GM19238 (cell line): ENCODE measurements around the gene PLK5.
A peak's percentile ranks its signal among the peaks of the same experiment; 100 is the strongest.

Source experiments
- DNase-seq: peaks from one replicate; pipeline ENCODE4 v3.0.0; 2011; ENCODE audit warnings: low spot score; ENCODE audit not compliant: insufficient read length

Gene PLK5

DNA sequence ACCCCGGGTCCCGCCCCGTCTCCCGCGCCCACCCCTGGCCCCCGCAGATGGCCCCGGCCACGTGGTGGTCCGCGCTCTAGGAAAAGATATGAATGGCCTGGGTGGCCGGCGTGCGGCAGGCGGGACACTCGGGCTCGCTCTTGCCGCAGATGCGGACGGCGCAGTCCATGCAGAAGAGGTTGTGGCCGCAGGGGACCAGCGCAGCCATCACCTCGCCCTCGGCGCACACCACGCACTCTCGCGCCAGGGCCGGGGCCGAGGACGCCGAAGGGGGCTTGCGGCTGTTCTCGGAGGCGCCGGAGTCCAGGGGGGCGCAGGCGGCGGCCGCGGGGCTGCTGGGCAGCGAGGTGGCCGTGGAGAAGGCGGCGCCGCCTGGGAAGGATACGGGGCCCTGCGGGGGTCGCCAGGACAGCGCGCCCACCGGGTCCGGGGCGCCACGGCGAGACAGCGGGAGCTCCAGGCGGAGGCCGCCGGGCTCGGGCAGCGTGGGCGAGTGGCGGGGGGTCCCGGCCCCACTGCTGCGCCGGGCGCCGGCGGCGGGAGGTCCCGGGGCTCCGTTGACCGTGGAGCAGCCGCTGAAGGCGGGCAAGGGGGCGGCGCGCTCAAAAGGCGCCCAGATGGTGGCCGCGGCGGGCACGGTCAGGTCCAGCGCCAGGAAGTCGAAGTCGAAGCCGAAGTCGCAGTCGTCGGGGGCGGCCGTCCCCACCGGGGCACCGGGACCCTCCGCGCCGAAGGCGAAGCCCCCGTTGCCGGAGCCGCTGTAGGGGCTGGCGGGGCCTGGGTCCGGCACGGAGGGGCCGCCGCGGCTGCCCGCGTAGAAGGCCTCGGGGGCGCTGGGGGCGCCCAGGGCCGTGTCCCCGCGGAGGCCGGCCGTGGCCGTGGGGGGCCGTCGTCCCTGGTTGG lies 31.9 kb downstream of the PLK5 start:
- no peak for DNase-seq

DNA sequence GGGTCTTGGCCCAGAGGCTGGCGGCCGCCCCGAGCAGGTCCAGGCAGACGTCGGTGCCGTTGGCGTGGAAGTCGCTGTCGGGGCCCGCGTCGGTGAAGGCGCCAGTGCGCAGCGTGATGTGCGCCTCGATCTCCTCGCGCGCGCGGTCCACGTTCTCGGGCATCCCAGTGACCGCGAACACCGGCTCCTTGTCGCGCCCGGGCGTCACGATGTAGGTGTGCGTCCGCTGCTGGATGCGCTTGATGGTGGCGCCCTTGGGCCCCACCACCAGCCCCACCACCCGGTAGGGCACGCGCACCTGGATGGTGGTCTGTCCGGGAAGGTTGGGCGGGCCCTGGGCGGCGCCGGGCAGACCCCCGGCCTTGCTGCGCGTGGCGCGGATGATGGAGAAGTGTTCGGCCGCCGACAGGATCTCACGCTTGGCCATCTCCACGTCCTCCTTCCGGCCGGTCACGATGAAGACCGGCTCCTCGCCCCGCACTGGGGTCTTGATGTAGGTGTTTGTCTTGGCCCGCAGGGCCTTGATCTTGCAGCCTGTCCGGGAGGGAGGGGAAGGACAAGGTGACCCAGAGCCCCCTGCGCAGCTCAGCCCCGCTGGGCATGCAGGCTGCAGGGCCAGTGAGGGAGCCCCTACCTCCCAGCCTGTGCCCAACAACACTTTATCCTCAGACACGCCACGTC lies 32.7 kb downstream of the PLK5 start:
- no peak for DNase-seq

DNA sequence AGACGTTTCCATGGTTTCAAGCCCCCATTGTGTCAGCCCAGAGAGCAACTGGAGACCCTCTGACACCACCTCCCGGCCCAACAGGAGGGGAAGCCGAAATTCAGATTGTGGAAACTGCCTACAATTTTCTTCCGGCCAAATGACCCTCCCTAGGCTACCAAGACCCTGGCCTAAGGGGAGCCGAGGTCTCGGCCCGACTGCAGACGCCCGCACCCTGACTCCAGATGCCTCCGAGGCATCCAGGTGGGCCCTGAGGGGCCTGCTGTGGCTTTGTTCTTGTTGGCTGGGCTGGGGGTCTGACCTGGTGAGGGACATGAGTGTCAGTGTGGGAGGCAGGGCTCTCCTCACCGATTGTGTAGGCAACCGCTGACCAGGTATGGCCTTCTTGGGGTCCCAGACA lies 34.7 kb downstream of the PLK5 start:
- DNase-seq: no peak

DNA sequence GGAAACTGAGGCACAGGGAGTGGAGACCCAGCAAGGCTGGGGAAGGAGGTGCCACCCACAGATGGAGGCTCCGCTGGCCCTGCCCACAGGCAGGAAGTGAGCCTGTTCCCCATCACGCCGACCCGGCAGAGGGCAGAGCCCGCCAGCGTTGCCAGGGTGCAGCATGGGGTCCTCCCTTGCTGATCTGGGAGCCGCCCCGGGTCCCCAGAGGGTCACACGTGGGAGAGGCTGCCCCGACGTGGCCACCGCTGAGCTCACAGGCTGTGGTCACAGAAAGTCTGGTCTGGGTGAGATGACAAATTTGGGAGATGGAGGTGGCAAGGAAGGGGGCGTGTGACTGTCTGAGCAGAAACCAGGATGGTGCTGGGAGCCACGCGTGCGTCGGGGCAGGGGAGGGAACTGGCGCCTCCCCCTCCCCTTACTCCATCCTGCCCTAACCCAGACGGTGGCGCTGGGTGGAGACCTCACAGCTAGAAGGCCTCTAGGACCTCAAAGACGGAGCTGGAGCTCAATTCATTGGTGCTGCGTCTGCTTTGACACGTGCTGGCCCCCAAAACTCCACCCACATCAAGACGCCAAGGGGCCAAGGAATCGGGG lies 36.5 kb downstream of the PLK5 start:
- no peak for DNase-seq

DNA sequence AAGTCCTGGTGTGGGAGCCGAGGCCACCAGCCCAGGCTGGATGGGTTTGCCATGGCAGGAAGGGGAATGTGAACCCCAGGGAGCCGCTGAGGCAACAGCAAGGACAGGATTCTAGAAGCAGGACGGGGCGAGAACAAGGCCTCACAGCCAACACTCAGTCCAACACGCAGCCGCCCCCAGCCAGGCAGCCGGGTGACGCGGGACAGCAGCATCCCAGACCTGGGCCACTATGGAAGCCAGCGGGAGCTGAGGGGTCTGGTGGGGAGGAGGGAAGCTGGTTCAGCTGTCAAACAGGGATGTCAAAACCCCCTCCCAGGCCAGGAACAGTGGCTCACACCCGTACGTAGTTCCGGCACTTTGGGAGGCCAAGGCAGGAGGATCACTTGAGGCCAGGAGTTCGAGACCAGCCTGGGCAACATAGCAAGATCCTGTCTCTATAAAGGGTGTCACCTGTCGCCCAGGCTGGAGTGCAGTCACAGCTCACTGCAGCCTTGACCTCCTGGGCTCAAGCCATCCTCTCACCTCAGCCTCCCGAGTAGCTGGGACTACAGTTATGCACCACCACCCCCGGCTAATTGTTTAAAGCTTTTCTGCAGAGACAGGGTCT lies 37.5 kb downstream of the PLK5 start:
- no peak for DNase-seq

DNA sequence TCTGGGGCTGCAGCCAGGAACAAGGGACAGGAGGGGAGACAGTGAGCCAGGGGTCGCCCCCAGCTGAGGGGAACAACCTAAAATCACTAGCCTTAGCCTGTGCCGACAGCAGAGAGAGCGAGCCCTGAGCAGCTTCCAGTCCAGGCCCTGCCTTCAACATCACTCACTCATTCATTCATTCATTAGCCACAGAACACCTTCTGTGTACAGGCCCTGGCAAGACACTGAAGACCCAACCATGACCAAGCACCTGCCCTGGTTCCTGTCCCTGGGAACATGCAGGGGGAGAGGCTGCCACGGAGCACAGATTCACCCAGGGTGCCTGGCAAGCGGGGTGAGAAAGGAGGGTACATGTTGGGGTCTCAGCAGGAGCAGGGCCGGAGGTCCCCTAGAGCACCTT lies 39.4 kb downstream of the PLK5 start:
- no peak for DNase-seq

DNA sequence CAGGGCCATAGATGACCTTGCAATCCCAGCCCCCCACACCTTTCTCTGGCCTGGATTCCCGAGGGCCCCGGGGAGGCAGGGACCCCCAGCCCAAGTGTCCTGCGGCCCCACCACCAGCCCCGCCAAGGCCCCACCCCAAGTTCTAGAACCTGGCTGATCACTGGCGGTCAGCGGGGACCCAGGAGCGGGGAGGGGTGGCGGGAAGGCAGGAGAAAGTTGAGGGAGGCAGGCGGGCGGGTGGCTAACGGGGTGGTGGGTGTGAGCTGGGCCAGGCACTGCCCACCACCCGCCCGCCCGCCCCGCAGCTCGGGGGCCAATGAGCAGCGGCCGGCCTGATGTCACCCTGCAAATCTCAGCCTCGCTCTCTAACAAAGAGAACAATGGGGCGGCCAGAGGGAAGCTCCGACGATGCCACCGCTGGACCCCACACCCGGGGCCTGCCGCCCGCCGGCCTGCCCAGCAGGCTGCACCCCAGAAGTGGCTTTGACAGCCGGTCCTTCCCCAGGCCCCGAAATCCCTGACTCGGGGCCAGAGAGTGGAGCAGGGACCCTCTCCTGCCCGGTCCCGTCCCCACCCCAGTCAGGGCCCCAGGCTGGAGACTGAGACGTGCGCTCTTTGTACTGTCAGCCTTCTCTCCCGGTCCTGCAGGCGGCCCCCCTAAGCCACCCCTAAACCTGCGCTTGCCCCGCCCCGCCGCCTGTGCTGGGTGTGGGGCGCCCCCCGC lies 42.7 kb downstream of the PLK5 start:
- no peak for DNase-seq

DNA sequence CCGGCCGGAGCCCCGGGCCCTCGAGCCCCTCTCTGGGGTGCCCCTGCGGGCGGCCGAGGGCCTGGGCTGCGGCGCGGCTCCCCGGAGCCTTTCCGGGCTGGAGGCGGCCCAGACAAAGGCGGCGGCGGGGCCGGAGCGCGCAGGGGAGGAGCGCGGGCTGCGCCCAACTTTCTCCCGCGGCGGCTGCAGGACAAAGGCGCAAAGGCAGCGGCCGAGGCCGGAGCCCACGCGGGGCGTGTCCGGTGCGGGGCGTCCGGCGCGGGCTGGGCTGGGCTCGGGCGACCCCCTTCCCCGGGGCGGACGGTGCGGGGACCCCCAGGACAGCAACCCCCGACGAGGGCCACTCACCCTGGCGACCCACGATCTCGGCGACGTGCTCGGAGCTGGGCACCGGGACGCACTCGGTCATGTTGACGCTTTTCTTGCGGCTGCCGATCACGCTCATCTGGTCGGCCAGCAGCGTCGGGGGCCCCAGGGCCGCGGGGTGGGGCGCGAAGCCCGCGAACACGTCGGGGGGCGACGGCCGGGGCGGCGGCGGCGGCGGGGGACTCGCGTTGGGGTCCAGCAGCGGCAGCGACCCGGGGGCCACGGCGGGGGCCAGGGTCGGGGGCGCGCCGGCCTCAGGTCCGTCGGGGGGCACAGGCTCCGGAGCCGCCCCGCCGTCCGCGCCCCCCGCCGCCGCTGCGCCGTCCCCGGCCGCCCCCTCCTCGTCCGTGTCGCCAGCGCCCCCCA lies 43.4 kb downstream of the PLK5 start:
- no peak for DNase-seq

DNA sequence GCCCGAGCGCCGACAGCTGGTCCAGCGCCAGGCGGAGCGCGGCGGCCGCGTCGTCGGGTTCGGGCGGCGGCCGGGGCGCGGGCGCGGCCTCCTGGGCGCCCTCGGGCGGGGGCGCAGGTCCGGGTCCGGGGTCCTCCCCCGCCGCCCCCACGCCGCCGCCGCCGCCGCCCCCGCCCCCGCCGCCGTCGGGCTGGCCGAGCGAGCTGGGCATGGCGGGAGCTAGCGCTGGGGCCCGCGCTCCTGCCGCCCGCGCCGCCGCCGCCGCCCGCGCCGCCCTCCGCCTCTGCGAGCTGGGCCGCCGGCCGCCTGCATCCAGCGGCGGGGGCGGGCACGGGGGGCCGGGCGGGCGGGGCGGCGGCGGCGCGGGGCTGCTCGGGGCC lies 44.0 kb downstream of the PLK5 start:
- peak; percentile 54 for DNase-seq

DNA sequence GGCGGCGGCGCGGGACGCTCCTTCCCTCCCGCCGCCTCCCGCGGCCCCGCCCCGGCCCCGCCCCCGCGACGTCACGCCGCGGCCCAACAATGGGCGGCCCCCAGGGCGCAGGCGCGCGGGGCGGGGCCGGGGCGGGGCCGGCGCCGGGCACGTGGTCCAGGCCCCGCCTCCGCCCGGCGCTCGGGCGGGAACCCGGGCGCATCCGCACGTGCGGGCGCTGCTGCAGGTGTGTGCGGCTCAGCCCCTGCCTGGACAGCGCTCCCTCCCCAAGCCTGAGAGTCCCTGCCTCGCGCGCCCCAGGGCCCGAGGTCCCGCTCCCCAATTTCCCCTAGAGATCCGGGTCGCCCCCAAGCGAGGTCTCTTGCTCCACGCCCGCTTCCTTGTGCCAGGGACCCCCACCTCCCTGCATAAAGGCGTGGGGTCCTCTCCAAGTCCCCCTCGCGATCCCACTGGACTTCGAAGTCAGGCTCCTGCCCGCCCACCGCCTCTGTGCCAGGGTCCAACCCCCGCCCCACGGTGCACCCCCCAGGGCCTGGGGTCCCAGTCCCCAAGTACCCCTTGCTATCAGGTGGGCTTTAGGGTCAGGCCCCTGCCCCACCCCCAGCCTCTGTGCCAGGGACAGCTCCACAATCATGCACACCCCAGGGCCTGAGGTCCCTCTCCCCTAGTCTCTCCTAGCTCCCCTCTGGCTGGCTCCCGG lies 44.6 kb downstream of the PLK5 start, which contains the start of gene MEX3D:
Gene MEX3D, minus strand, starts transcription at position 6 of the 700 bp plus-strand sequence. CDS start 267 bp downstream, outside the sequence.
- peak; percentile 98 for DNase-seq

DNA sequence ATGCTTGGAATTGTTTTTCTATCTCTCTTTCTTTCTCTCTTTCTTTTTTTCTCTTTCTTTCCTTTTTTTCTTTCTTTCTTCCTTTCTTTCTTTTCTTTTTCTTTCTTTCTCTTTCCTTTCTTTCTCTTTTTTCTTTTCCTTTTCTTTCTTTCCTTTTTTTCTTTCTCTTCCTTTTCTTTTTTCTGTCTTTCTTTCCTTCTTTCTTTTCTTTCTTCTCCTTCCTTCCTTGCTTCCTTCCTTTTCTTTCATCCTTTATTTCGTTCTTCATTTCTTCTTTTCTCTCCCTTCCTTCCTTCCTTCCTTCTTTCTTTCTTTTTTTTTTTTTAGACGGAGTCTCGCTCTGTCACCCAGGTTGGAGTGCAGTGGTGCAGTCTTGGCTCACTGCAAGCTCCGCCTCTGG lies 46.1 kb downstream of the PLK5 start:
- DNase-seq: no peak

DNA sequence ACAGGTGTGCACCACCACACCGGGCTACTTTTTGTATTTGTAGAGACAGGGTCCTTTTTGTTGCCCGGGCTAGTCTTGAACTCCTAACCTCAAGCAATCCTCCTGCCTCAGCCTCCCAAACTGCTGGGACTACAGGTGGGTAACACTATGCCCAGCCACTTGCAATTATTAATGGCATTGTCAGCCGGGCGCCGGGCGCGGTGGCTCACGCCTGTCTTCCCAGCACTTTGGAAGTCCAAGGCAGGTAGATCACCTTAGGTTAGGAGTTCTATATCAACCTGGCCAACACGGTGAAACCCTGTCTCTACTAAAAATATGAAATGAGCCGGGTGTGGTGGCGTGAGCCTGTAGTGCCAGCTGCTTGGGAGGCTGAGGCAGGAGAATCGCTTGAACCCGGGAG lies 47.0 kb downstream of the PLK5 start:
- DNase-seq: no peak

DNA sequence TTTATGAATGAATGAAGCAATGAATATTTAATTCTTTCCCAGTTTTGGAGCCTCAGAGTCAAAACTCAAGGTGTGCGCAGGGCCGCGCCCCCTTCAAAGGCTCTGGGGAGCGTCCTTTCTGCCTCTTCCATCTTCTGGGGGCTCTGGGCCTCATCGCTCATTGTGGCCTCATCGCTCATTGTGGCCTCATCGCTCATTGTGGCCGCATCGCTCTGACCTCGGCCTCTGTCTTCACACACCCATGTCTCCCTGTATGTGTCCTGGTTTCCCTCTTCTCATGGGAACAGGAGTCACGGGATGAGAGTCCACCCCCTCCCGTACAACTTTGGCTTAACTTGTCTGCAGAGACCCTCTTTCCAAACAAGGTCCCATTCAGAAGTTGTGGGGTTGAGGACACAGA lies 47.5 kb downstream of the PLK5 start:
- DNase-seq: no peak

DNA sequence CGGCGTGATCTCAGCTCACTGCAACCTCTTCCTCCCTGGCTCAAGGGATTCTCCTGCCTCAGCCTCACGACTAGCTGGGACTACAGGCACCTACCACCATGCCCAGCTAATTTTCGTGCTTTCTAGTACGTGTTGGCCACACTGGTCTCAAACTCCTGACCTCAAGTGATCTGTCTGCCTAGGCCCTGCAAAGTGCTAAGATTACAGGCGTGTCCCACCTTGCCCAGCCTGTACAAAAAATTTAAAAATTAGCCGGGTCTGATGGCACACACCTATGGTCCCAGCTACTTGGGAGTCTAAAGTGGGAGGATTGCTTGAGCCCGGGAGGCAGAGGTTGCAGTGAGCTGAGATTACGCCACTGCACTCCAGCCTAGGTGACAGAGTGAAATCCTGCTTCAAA lies 48.9 kb downstream of the PLK5 start:
- no peak for DNase-seq

DNA sequence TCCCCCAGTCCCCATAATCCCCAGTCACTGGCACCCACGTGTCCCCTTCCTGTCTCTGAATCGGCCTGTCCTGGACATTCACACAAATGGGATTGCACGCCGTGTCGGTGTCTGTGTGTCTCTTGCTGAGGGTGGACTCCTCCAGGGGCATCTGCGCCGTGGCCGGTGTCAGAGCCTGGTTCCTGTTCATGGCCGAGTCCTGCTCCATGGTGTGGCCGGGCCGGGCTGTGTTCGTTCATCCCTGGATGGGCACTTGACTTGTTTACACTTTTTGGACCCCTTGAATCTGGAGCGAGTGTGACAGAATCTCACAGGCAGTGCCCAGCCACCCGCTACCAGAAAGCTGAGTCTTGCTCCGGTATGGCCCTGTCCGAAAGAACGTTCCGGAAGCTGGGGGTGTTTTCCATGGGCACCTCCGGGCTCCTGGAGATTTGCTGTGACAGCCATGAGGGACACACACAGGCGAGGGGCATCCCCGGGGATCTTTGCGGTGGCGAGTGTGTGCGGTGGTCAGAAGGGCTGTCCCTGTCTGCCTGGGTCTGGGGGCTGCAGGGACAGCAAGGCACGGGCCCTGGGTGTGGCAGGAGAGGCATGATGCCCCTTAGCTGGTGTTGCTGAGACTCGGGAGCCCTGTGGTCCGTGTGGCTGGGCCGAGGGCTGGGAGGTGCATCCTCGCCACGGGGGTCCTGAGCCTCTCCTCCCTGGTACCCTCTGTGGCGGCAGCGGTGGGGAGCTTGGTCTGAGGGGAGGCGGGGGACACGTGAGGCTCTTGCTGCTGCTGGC lies 50.7 kb downstream of the PLK5 start:
- no peak for DNase-seq

DNA sequence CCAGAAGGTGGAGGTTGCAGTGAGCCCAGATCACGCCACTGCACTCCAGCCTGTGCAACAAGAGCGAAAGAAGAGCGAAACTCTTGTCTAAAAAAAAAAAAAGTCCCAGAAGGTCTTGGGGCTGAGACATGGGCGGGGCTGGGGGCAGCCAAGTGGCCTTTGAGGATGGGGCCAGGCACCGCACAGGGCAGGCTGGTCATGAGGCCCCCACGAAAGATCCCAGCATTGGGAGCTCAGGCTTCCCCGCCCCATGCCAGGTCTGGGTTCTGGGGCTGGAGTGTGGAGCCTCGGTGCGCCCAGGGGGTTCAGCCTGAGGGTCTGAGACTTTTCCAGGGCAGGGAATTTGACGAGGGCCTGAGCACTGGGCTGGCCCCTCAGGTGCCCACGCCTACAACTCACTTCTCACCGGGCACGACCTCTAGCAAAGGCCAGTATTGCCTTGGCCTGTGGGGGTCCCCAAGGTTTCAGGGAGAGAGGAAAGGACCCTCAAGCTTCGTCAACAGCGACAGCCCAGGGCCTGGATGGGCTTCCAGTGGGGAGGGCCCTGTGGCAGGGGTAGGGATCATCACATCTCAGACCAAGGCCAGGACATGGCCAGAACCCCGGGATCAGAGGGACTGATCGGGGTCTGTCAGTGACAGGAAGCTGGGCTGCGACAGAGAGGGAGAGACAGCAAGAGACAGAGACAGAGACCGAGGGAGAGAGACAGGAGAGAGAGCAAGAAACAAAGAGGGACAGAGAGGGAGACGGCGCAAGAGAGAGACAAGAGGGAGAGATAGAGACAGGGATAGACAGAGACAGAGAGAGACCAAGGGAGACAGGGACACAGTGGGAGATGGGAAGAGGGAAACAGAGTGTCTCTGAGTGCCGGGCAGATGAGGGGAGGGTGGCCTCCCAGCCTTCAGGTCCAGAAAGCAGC lies 51.7 kb downstream of the PLK5 start:
- DNase-seq: no peak

DNA sequence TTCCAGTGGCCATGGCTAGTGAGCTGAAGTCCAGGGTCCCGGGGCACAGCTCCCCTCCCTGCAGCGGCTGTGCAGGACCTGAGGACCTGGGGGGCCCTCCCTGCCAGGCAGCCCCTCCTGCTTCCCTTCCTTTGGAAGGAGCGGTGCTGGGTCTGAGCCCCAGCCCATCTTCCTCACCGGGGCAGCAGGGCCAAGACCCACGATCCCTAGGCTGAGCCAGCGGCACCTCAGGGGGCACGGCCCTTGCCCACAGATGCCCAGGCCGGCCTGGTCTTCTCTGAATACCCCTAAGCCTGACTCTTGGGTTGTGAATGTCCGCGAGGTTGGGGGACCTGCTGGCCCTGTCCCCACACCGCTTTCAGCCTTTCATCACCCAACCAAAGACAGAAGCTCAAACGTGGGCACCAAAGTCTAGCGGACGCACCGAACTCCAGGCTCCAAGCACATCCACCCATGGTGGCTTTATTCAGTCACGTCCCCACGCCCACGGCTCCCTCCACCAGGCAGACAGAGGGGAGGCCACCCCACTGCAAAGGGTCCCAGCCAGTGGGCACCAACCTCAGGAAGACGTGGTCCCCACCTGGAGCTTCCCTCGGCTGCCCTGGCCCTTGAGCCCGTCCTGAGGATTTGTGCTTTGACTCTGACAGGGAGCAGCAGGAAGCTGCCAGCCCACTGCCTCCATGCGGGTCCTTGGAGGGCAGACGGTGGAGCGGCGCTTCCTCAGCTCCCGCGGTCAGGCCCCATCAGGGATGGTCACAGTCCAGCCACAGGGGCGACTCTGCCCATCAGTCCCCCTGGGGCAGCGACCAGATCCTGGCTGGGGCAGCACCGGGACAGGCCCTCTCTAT lies 52.6 kb downstream of the PLK5 start:
- no peak for DNase-seq
